GM20000 (cell line): ENCODE results near the gene CDH2.
A peak's percentile ranks its signal among the peaks of the same experiment; 100 is the strongest.

Source experiments
- DNase-seq: peaks from one replicate; pipeline ENCODE4 v3.0.0; 2012; ENCODE audit warnings: low spot score
- CTCF ChIP-seq: IDR thresholded peaks from 2 replicates; pipeline ENCODE4 v1.5.1; 2012; ENCODE audit warnings: mild to moderate bottlenecking, control low read depth; ENCODE audit errors: extremely low read depth, missing control alignments

The CDH2 gene

GRCh38 chr18:28193177-28193778 lies 16.3 kb upstream of the CDH2 start:
- DNase-seq: no peak

GRCh38 chr18:28189400-28190239 lies 12.7 kb upstream of the CDH2 start:
- DNase-seq: peak; percentile 35

More at GRCh38 chr18:28193177-28193778, 16.3 kb upstream of the CDH2 start:
- no peak for TF ChIP-seq CTCF

GRCh38 chr18:28185121-28185520 lies 8.2 kb upstream of the CDH2 start:
- no peak for DNase-seq
- TF ChIP-seq CTCF: no peak

More at GRCh38 chr18:28189400-28190239, 12.7 kb upstream of the CDH2 start:
- TF ChIP-seq CTCF: peak; percentile 28

- DNase-seq: no peak
Observed at GRCh38 chr18:28183418-28184078, 6.6 kb upstream of the CDH2 start.

GRCh38 chr18:28181616-28182015 lies 4.7 kb upstream of the CDH2 start:
- DNase-seq: no peak
- no peak for TF ChIP-seq CTCF

More at GRCh38 chr18:28183418-28184078, 6.6 kb upstream of the CDH2 start:
- TF ChIP-seq CTCF: no peak

GRCh38 chr18:28178720-28179119 lies 1.8 kb upstream of the CDH2 start:
- TF ChIP-seq CTCF: no peak
- DNase-seq: no peak
